ENCODE data around the gene HOXC11. TPM values are rescaled to one million over a fixed set of nuclear protein-coding genes. Genes with fewer than 3 reads are reported as not detected.

The HOXC11 gene
- total and polyA plus RNA-seq, 10 of the 15 experiments (the other 5 are each of a cell fraction or from before 2014, with no cell fraction given): not detected

DNA sequence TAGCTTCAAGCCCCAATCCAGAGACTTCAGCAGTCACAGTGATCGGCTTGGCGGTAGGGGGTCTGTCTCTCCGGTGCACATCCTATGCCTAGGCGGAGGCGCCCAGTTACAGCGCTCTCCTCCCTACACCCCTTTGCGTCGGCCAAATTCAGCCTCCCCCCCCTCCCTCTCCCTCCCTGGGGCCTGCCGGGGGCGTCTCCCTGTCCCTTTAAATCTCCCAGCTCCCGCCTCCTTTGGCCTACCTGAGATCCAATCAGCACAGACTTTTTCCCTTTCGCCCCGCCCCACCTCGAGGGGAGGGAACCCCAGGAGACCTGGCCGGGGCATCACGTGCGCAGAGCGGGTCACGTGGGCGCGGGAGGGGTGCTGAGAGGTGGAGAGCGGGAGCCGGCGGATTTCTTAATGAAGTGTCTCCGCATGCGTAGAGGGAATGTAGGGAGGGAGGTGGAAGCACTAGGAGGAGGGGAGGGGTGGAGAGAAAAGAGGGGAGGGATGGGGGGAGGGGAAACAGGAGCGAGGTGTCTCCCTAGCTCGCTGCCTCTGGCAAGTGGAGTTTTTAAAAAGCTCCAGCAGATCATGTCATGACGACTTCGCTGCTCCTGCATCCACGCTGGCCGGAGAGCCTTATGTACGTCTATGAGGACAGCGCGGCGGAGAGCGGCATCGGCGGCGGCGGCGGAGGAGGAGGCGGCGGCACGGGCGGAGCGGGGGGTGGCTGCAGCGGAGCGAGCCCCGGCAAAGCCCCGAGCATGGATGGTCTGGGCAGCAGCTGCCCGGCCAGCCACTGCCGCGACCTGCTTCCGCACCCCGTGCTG, 34.4 kb upstream of the HOXC11 start, which contains the start of gene HOXC13:
TSS of gene HOXC13 (plus strand) at position 506 of the 815 bp plus-strand sequence. CDS start at position 582, 76 bp downstream.
- H2AFZ ChIP-seq (ENCODE audit: control insufficient read depth, low read depth, low read length): no peak within 1 kb of the TSS
- intact Hi-C loops (cut with micrococcal nuclease; ENCODE audit: unreplicated experiment) (no loop called here), in situ Hi-C loops (cut with MboI) (no loop called here)
- ChIA-PET RAD21 (ENCODE audit: unreplicated experiment) (no interaction called here), SMC1A (ENCODE audit: uncharacterized antibody, unreplicated experiment) (no interaction called here), CTCF (interaction anchor here (0.7 kb wide), 1 partner anchor 14 kb away, joined by 3 read pairs; no protein-coding TSS in a partner anchor), POLR2A (no interaction called here)
- H4K20me1 ChIP-seq (ENCODE audit: control insufficient read depth, insufficient read depth): no peaks in the 10 kb centered on the region; the same call in 1 of the 2 replicates
- no peak within 1 kb of the TSS for H3K4me3 ChIP-seq
- DNase-seq (ENCODE audit: low read depth, low spot score) (no peak), ATAC-seq (peak; percentile 31; the same call in 1 of the 3 replicates), FAIRE-seq (no peak)
- H3K79me2 ChIP-seq (ENCODE audit: control insufficient read depth, insufficient read depth, low read length): no peaks in the 10 kb centered on the region
- no peaks in the 10 kb centered on the region for H3K4me1 ChIP-seq (ENCODE audit: control insufficient read depth, insufficient read depth, low read length)
- H3K27ac ChIP-seq (ENCODE audit: control insufficient read depth, insufficient read depth): no peak within 1 kb of the TSS
- BruUV-seq (replicated peaks): no TSS peak
- 53% methylated on average over 53 of the region's 56 CpGs for WGBS (ENCODE audit: insufficient coverage, insufficient replicate concordance, low lambda C conversion rate, missing lambda C conversion rate)
- H3K27me3 ChIP-seq (replicated peaks in 1 of 2; ENCODE audit: control insufficient read depth in 2 of 2, insufficient read depth in 2 of 2, low read length in 1 of 2): peaks cover 20 to 38% of the 10 kb centered on the region in 2 experiments
- no peak within 1 kb of the TSS for H3K4me2 ChIP-seq (ENCODE audit: control insufficient read depth, insufficient read depth)
- no peaks in the 10 kb centered on the region for H3K36me3 ChIP-seq (ENCODE audit: control insufficient read depth in 2 of 2, insufficient read depth in 2 of 2, low read length in 1 of 2)
- H3K9me3 ChIP-seq (replicated peaks; ENCODE audit: control insufficient read depth, insufficient read depth, low read length): no peaks in the 10 kb centered on the region; the same call in 1 of the 3 replicates
- no peak within 1 kb of the TSS for H3K9ac ChIP-seq (ENCODE audit: control insufficient read depth, insufficient read depth, low read length)
- TF ChIP-seq ETV6 (conservative IDR thresholded peaks at IDR 0.05 in 1 of 2, IDR thresholded peaks at IDR 0.05 in 1 of 2; ENCODE audit: borderline replicate concordance in 1 of 2, low read depth in 1 of 2): no peak
- TF ChIP-seq E2F8 (IDR thresholded peaks at IDR 0.05; ENCODE audit: low read depth, partially characterized antibody): no peak
- no peak for TF ChIP-seq BCLAF1 (IDR thresholded peaks at IDR 0.05)
- TF ChIP-seq PRDM15 (CRISPR knock-in tag; IDR thresholded peaks at IDR 0.05): no peak
- no peak for TF ChIP-seq HCFC1 (IDR thresholded peaks at IDR 0.05; ENCODE audit: low read length)
- peak; percentile 54; the same call in 1 of the 2 replicates for TF ChIP-seq RAD51 (IDR thresholded peaks at IDR 0.05)
- peak in 1 of 2 experiments; percentile 49; a peak in 2 of 4 replicates for TF ChIP-seq BHLHE40 (IDR thresholded peaks at IDR 0.05; ENCODE audit: borderline replicate concordance in 1 of 2, low read depth in 2 of 2, low read length in 1 of 2)
- no peak for TF ChIP-seq YY1 (IDR thresholded peaks at IDR 0.05; ENCODE audit: low read depth, low read length)
- TF ChIP-seq NFYA (IDR thresholded peaks at IDR 0.05; ENCODE audit: borderline replicate concordance, low read depth, low read length): no peak
- peak; percentile 79 for TF ChIP-seq USF1 (IDR thresholded peaks at IDR 0.05; ENCODE audit: borderline replicate concordance, extremely low read length, insufficient read depth, low read depth, low read length)

All from GM12878 (cell line).